ENCODE measurements around the gene SCN8A.

The SCN8A gene

GRCh38 chr12:51817027-51817953 lies 226.3 kb downstream of the SCN8A start:
- no peak overlapping the region for H3K4me3 ChIP-seq (ENCODE audit: low read length)
- TF ChIP-seq CTCF (conservative IDR thresholded peaks at IDR 0.05; ENCODE audit: low read depth, low read length), result no peak
- no peak for DNase-seq (ENCODE audit: low read depth)

DNA sequence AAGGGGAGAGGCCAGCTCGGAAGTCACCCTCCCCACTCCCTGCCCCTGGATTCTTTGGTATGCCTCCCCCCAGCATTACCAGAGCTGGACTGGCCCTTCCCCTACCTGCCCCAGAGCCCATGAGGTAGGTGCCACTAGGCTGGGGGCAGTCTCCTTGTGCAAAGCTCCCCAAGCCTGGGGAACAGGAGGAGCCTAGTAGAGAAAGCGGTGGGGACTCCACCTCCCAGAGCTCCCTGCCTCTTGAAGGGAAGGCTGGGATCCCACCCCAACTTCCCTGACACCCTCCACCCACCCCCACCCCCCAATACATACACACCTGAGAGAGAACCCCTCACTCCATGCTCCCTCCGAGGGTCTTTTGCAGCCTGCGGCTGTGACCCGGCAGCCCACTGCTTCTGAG lies 227.1 kb downstream of the SCN8A start:
- no peak overlapping the region for H3K4me3 ChIP-seq (ENCODE audit: low read length)
- TF ChIP-seq CTCF (conservative IDR thresholded peaks at IDR 0.05; ENCODE audit: low read depth, low read length), result no peak
- DNase-seq (ENCODE audit: low read depth), result no peak

DNA sequence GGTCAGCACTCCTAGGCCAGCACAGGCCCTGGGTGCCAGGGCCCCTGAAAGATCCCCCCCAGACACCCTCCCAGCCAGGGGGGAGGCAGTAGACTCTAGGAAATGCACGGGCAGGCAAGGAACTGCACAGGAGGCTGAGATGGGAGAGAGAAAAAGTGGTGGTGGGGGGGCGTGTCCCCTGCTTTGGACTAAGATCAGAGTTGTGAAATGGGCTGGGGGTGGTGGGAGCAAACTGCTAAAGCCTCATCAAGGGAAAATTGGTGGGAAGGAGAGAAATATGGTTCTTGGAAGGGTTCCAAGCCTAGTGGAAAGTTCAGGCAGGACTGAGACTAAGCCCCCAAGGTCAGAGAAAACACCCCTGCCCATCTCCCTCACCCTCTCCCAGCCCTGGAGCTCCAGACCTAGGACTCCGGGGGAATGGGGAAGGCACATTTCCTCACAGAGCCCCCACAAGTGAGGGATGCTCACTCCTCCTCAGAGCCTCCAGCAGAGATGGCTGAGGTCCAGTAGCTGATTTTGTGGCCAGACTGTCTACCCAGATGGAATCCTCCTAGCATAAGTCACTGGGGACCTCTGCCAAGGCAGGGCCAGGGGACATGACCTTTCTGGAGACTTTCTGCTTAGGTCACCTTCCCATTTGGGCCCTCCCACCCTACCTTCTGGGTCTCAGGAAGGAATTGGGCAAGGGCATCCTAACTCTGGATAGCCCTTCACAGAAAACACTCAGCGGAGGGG lies 227.7 kb downstream of the SCN8A start:
- H3K4me3 ChIP-seq (ENCODE audit: low read length), result no peak overlapping the region
- TF ChIP-seq CTCF (conservative IDR thresholded peaks at IDR 0.05; ENCODE audit: low read depth, low read length), result no peak
- DNase-seq (ENCODE audit: low read depth), result no peak

- TF ChIP-seq CTCF (conservative IDR thresholded peaks at IDR 0.05; ENCODE audit: low read depth, low read length), result no peak
- no peak for DNase-seq (ENCODE audit: low read depth)
- no peak overlapping the region for H3K4me3 ChIP-seq (ENCODE audit: low read length)
These were observed 228.9 kb downstream of the SCN8A start for GRCh38 chr12:51819736-51820525.

DNA sequence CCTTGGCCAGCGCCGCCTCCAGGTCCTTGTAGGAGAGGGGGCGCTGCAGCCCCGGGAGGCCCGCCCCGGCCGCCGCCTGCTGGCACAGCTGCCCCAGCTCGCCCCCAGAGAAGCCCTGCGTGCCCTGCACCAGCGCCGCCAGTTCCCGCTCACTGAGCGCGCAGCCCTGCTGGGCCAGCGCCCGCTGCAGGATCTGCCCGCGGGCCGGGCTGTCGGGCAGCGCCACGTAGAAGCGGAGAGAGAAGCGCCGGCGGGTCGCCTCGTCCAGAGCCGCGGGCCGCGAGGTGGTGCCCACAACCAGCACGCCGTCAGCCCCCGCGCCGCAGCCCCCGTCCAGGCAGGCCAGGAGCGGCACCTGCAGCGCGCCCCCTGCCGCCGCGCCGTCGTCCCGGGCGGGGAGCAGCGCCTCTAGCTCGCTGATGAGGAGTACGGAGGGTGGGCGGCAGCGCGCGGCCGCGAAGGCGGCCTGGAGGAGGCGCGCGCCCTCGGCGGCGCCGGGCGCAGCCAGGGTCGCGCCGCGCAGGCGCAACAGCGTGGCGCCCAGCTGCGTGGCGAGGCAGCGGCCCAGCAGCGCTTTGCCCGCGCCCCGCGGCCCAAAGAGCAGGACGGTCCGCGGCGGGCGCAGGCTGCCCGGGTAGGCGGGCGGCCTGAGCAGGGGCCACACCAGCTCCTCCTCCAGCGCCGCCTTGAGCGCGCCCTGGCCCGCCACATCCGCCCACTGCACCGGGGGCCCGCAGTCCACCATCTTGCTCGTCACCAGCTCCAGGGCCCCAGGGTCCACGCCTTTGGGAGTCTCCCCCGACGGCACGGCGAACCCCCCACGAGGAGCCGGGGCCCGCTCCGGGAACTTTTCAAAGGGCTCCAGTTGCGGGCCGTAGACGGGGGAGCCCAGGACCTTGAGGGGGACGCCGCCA lies 229.8 kb downstream of the SCN8A start:
- no peak overlapping the region for H3K4me3 ChIP-seq (ENCODE audit: low read length)
- DNase-seq (ENCODE audit: low read depth), result no peak
- TF ChIP-seq CTCF (conservative IDR thresholded peaks at IDR 0.05; ENCODE audit: low read depth, low read length), result no peak

Data from retinal pigment epithelial cell (primary cell).